G401.6 (cell line): Measurements from ENCODE around the gene RXRB.
"Not testable (repeated sequence)": the region's sequence is repeated elsewhere in the genome, so short reads cannot be mapped to it uniquely, and the experiment has no call there.

ENCODE experiments used
- FAIRE-seq: peaks from 2 replicates; lab custom pipeline; 2012; peaks lifted over from hg19 to GRCh38; lab: Jason Lieb, UNC

RXRB gene

GRCh38 chr6:33200219-33201146 is at the start of gene RXRB, which contains the start of gene SLC39A7:
Gene RXRB (minus strand): TSS chr6:33200665. CDS start chr6:33200476, 189 bp downstream.
Gene SLC39A7 (plus strand): TSS chr6:33200867. CDS start chr6:33201246, 379 bp downstream.
- peak; percentile 91 for FAIRE-seq

GRCh38 chr6:33249732-33250630 is 49.5 kb upstream of the RXRB start:
- FAIRE-seq = no peak

- FAIRE-seq = peak; percentile 99
These were observed 48.7 kb upstream of the RXRB start for GRCh38 chr6:33248932-33249731.

GRCh38 chr6:33248643-33248931 is 48.1 kb upstream of the RXRB start:
- FAIRE-seq = no peak

- no peak for FAIRE-seq
These were observed 47.6 kb upstream of the RXRB start for GRCh38 chr6:33247977-33248642.

- FAIRE-seq = no peak
These were observed 43.0 kb upstream of the RXRB start for GRCh38 chr6:33243476-33243875.

- no peak for FAIRE-seq
These were observed 41.5 kb upstream of the RXRB start for GRCh38 chr6:33241968-33242367.

- no peak for FAIRE-seq
These were observed 37.3 kb upstream of the RXRB start for GRCh38 chr6:33237741-33238140.

- no peak for FAIRE-seq
These were observed 36.4 kb upstream of the RXRB start for GRCh38 chr6:33236852-33237251.

GRCh38 chr6:33236328-33236727 is 35.9 kb upstream of the RXRB start:
- no peak for FAIRE-seq

- no peak for FAIRE-seq
These were observed 34.8 kb upstream of the RXRB start for GRCh38 chr6:33235221-33235634.

- FAIRE-seq = not testable (repeated sequence)
These were observed 26.1 kb upstream of the RXRB start for GRCh38 chr6:33226503-33227120.

GRCh38 chr6:33217681-33218080 is 17.2 kb upstream of the RXRB start:
- no peak for FAIRE-seq

GRCh38 chr6:33217246-33217645 is 16.8 kb upstream of the RXRB start:
- no peak for FAIRE-seq

GRCh38 chr6:33216117-33216649 is 15.7 kb upstream of the RXRB start:
- FAIRE-seq = no peak

GRCh38 chr6:33215271-33216116 is 15.0 kb upstream of the RXRB start:
- FAIRE-seq = no peak

- FAIRE-seq = no peak
These were observed 13.5 kb upstream of the RXRB start for GRCh38 chr6:33213989-33214335.

GRCh38 chr6:33213166-33213988 is 12.9 kb upstream of the RXRB start:
- FAIRE-seq = no peak

GRCh38 chr6:33212857-33213165 is 12.3 kb upstream of the RXRB start:
- FAIRE-seq = no peak
